ENCODE data around the gene ZBED5.
"Not testable (repeated sequence)": the region's sequence is repeated elsewhere in the genome, so short reads cannot be mapped to it uniquely, and the experiment has no call there.

Gene ZBED5

GRCh38 chr11:10894666-10895065 is 36.8 kb upstream of the ZBED5 start:
- no peaks in the 10 kb centered on the region for H3K36me3 ChIP-seq (ENCODE audit: insufficient read depth, low read length)
- H2AFZ ChIP-seq (ENCODE audit: low read length, unreplicated experiment), result no peak overlapping the region
- H3K4me3 ChIP-seq (ENCODE audit: low read depth, low read length), result no peak overlapping the region
- H3K79me2 ChIP-seq (ENCODE audit: control insufficient read depth, insufficient read depth, low read length, unreplicated experiment), result no peaks in the 10 kb centered on the region
- H3K27me3 ChIP-seq (ENCODE audit: insufficient read depth, low read length), result no peaks in the 10 kb centered on the region
- peaks cover 33% of the 10 kb centered on the region for H3K4me1 ChIP-seq (ENCODE audit: control insufficient read depth, insufficient read depth, low read length, unreplicated experiment)
- H3K27ac ChIP-seq (ENCODE audit: low read depth, low read length), result no peak overlapping the region

GRCh38 chr11:10893714-10894151 is 35.9 kb upstream of the ZBED5 start:
- Histone ChIP-seq H3K4me1 (ENCODE audit: control insufficient read depth, insufficient read depth, low read length, unreplicated experiment) (peaks cover 24% of the 10 kb centered on the region), H3K27me3 (ENCODE audit: insufficient read depth, low read length) (no peaks in the 10 kb centered on the region), H3K4me3 (ENCODE audit: low read depth, low read length) (no peak overlapping the region), H3K27ac (ENCODE audit: low read depth, low read length) (peak overlapping the region; percentile 31; the same call in 1 of the 2 replicates), H3K36me3 (ENCODE audit: insufficient read depth, low read length) (no peaks in the 10 kb centered on the region), H3K79me2 (ENCODE audit: control insufficient read depth, insufficient read depth, low read length, unreplicated experiment) (no peaks in the 10 kb centered on the region), H2AFZ (ENCODE audit: low read length, unreplicated experiment) (no peak overlapping the region)

- Histone ChIP-seq H3K4me3 (ENCODE audit: low read depth, low read length) (no peak overlapping the region), H3K36me3 (ENCODE audit: insufficient read depth, low read length) (no peaks in the 10 kb centered on the region), H3K79me2 (ENCODE audit: control insufficient read depth, insufficient read depth, low read length, unreplicated experiment) (no peaks in the 10 kb centered on the region), H2AFZ (ENCODE audit: low read length, unreplicated experiment) (no peak overlapping the region), H3K27me3 (ENCODE audit: insufficient read depth, low read length) (no peaks in the 10 kb centered on the region), H3K4me1 (ENCODE audit: control insufficient read depth, insufficient read depth, low read length, unreplicated experiment) (peaks cover 13% of the 10 kb centered on the region), H3K27ac (ENCODE audit: low read depth, low read length) (no peak overlapping the region)
These were observed 34.4 kb upstream of the ZBED5 start for GRCh38 chr11:10892250-10892649.

DNA sequence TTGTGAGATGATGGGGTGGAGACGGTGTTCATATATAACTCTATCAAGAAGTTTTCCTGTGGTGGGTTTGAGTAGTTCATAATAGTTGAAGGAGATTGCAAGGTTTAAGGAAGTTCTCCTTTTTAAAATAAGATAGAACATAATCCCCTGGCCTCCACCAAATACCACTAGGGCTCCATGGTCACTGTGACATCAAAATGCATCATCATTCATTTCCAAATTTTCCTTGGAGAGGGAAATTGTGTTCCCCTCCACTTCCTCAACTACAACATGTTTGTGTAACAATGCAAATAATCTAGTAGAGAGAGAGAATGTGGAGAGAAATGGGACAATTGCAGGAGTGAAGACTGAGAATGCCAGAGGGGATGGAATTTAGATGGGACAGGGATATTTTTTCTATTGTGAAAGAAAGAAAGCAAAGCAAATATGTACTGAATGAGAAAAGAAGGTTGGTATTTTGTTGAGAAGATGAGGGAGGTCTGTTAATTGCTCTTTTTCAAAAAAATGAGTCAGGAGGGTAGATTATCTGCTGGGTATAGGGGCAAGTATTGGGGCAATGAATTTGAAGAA is 33.4 kb upstream of the ZBED5 start:
- no peaks in the 10 kb centered on the region for H3K79me2 ChIP-seq (ENCODE audit: control insufficient read depth, insufficient read depth, low read length, unreplicated experiment)
- H2AFZ ChIP-seq (ENCODE audit: low read length, unreplicated experiment), result no peak overlapping the region
- no peak overlapping the region for H3K4me3 ChIP-seq (ENCODE audit: low read depth, low read length)
- H3K4me1 ChIP-seq (ENCODE audit: control insufficient read depth, insufficient read depth, low read length, unreplicated experiment), result peaks cover 17% of the 10 kb centered on the region
- H3K36me3 ChIP-seq (ENCODE audit: insufficient read depth, low read length), result no peaks in the 10 kb centered on the region
- no peak overlapping the region for H3K27ac ChIP-seq (ENCODE audit: low read depth, low read length)
- no peaks in the 10 kb centered on the region for H3K27me3 ChIP-seq (ENCODE audit: insufficient read depth, low read length)

GRCh38 chr11:10890083-10890482 is 32.2 kb upstream of the ZBED5 start:
- H3K27me3 ChIP-seq (ENCODE audit: insufficient read depth, low read length); H3K27ac ChIP-seq (ENCODE audit: low read depth, low read length); H3K4me3 ChIP-seq (ENCODE audit: low read depth, low read length); H3K36me3 ChIP-seq (ENCODE audit: insufficient read depth, low read length); H3K79me2 ChIP-seq (ENCODE audit: control insufficient read depth, insufficient read depth, low read length, unreplicated experiment); H2AFZ ChIP-seq (ENCODE audit: low read length, unreplicated experiment): not testable (repeated sequence)
- H3K4me1 ChIP-seq (ENCODE audit: control insufficient read depth, insufficient read depth, low read length, unreplicated experiment), result peaks cover 26% of the 10 kb centered on the region

DNA sequence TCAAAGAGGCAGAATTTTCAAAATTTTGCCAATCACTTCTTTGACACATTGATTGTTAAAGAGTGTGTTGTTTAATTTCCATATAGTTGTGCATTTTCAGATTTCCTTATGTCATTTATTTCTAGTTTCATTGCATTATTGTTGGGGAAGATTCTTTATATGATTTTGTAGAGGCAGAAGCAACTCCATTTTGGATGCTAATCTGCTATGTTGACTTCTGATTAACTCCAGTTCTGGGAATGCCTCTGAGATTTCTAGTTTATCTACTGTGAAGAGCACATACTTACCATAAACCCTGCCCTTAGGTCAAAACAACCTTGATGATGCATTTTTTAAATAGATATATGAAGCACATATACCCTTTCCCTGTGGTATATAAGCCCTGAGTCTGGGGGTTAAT is 29.5 kb upstream of the ZBED5 start:
- H2AFZ ChIP-seq (ENCODE audit: low read length, unreplicated experiment), result no peak overlapping the region
- H3K27me3 ChIP-seq (ENCODE audit: insufficient read depth, low read length), result no peaks in the 10 kb centered on the region
- H3K36me3 ChIP-seq (ENCODE audit: insufficient read depth, low read length), result no peaks in the 10 kb centered on the region
- H3K4me3 ChIP-seq (ENCODE audit: low read depth, low read length), result no peak overlapping the region
- peaks cover 13% of the 10 kb centered on the region for H3K4me1 ChIP-seq (ENCODE audit: control insufficient read depth, insufficient read depth, low read length, unreplicated experiment)
- no peaks in the 10 kb centered on the region for H3K79me2 ChIP-seq (ENCODE audit: control insufficient read depth, insufficient read depth, low read length, unreplicated experiment)
- no peak overlapping the region for H3K27ac ChIP-seq (ENCODE audit: low read depth, low read length)

GRCh38 chr11:10886652-10887250 is 28.9 kb upstream of the ZBED5 start:
- Histone ChIP-seq H3K79me2 (ENCODE audit: control insufficient read depth, insufficient read depth, low read length, unreplicated experiment) (no peaks in the 10 kb centered on the region), H3K4me1 (ENCODE audit: control insufficient read depth, insufficient read depth, low read length, unreplicated experiment) (peaks cover 13% of the 10 kb centered on the region), H3K27me3 (ENCODE audit: insufficient read depth, low read length) (no peaks in the 10 kb centered on the region), H2AFZ (ENCODE audit: low read length, unreplicated experiment) (no peak overlapping the region), H3K27ac (ENCODE audit: low read depth, low read length) (no peak overlapping the region), H3K4me3 (ENCODE audit: low read depth, low read length) (no peak overlapping the region), H3K36me3 (ENCODE audit: insufficient read depth, low read length) (no peaks in the 10 kb centered on the region)

DNA sequence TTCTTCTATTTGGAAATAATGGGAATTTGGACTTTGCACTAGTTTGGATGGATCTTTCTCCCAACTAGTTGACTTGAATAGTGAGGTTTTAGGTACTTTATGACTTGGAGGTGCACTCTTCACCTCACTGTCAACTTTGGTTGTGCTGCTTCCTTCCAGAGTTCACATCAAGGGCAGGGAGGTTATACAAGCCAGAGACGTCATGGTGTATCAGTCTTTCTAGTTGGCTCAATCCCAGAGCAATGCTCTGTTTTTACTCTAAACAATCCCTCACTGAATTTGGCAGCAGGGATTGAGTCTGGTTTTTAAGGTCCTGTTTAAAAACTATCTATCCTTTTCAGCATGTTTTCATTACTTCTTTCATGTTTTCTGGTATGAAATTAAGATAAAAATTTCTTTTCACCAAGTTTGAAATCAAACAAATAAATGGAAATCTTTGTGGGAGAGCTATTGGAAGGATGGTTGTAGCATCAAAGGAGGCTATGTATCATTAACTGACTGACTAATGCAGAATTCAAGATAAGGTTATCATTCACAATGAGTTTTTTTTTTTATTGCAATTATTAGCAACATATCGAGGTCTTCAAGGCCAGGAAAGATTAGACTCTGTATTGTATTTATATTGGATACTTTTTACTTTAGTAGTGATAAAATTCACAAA is 28.0 kb upstream of the ZBED5 start:
- H3K4me3 ChIP-seq (ENCODE audit: low read depth, low read length), result no peak overlapping the region
- no peaks in the 10 kb centered on the region for H3K36me3 ChIP-seq (ENCODE audit: insufficient read depth, low read length)
- no peak overlapping the region for H2AFZ ChIP-seq (ENCODE audit: low read length, unreplicated experiment)
- no peaks in the 10 kb centered on the region for H3K79me2 ChIP-seq (ENCODE audit: control insufficient read depth, insufficient read depth, low read length, unreplicated experiment)
- H3K27ac ChIP-seq (ENCODE audit: low read depth, low read length), result peak overlapping the region; percentile 7; the same call in 1 of the 2 replicates
- H3K27me3 ChIP-seq (ENCODE audit: insufficient read depth, low read length), result no peaks in the 10 kb centered on the region
- H3K4me1 ChIP-seq (ENCODE audit: control insufficient read depth, insufficient read depth, low read length, unreplicated experiment), result peaks cover 13% of the 10 kb centered on the region

DNA sequence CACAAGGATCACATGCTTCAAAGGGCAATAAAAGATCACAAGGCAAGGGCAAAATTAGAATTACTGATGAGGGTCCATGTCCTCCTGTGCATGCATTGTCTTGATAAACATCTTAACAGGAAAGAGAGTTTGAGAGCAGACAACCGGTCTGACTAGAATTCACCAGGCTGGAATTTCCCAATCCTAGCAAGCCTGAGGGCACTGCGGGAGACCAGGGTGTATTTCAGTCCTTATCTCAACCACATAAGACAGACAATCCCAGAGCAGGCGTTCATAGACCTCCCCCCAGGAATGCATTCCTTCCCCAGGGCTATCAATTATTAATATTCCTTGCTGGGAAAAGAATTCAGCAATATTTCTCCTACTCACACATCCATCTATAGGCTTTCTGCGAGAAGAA is 26.4 kb upstream of the ZBED5 start:
- H3K27ac ChIP-seq (ENCODE audit: low read depth, low read length); H3K36me3 ChIP-seq (ENCODE audit: insufficient read depth, low read length); H3K27me3 ChIP-seq (ENCODE audit: insufficient read depth, low read length); H3K4me3 ChIP-seq (ENCODE audit: low read depth, low read length); H3K79me2 ChIP-seq (ENCODE audit: control insufficient read depth, insufficient read depth, low read length, unreplicated experiment); H2AFZ ChIP-seq (ENCODE audit: low read length, unreplicated experiment): not testable (repeated sequence)
- peaks cover 13% of the 10 kb centered on the region for H3K4me1 ChIP-seq (ENCODE audit: control insufficient read depth, insufficient read depth, low read length, unreplicated experiment)

- no peak overlapping the region for H3K27ac ChIP-seq (ENCODE audit: low read depth, low read length)
- H3K27me3 ChIP-seq (ENCODE audit: insufficient read depth, low read length), result no peaks in the 10 kb centered on the region
- H3K36me3 ChIP-seq (ENCODE audit: insufficient read depth, low read length), result no peaks in the 10 kb centered on the region
- H3K79me2 ChIP-seq (ENCODE audit: control insufficient read depth, insufficient read depth, low read length, unreplicated experiment), result no peaks in the 10 kb centered on the region
- H3K4me3 ChIP-seq (ENCODE audit: low read depth, low read length), result no peak overlapping the region
- H2AFZ ChIP-seq (ENCODE audit: low read length, unreplicated experiment), result no peak overlapping the region
- H3K4me1 ChIP-seq (ENCODE audit: control insufficient read depth, insufficient read depth, low read length, unreplicated experiment), result peaks cover 13% of the 10 kb centered on the region
These were observed 24.0 kb upstream of the ZBED5 start for GRCh38 chr11:10881892-10882291.
